WERI-Rb-1 (cell line): Measurements from ENCODE around the gene YDJC.
"Not testable (repeated sequence)": the region's sequence is repeated elsewhere in the genome, so short reads cannot be mapped to it uniquely, and the experiment has no call there.

Source experiments
- DNase-seq: peaks from one replicate; pipeline ENCODE4 v3.0.0-alpha.2; 2020
- H3K27ac ChIP-seq: fragments of 250-450 bp; sonication (Bioruptor Pico); 2 replicates; pipeline ENCODE4 v1.5.1; 2020; ENCODE audit warnings: mild to moderate bottlenecking, moderate library complexity
- H3K27me3 ChIP-seq: fragments of 250-450 bp; sonication (Bioruptor Pico); 2 replicates; pipeline ENCODE4 v1.5.1; 2021; ENCODE audit warnings: mild to moderate bottlenecking, low read depth, moderate library complexity; ENCODE audit not compliant: insufficient read depth, severe bottlenecking
- H3K36me3 ChIP-seq: fragments of 250-450 bp; sonication (Bioruptor Pico); 2 replicates; pipeline ENCODE4 v1.5.1; 2020; ENCODE audit warnings: mild to moderate bottlenecking, moderate library complexity
- H3K4me3 ChIP-seq: 2 replicates; pipeline ENCODE4 v1.5.1; 2011; ENCODE audit warnings: low read depth, mild to moderate bottlenecking, control low read depth, low read length
- H3K9me3 ChIP-seq: fragments of 250-450 bp; sonication (Bioruptor Pico); 2 replicates; pipeline ENCODE4 v1.5.1; 2021; ENCODE audit warnings: mild to moderate bottlenecking, moderate library complexity; ENCODE audit not compliant: severe bottlenecking
- CTCF ChIP-seq: IDR thresholded peaks from 2 replicates; pipeline ENCODE4 v1.5.1; 2011; ENCODE audit warnings: low read depth, mild to moderate bottlenecking, control low read depth, inconsistent platforms, low read length

Gene YDJC

DNA sequence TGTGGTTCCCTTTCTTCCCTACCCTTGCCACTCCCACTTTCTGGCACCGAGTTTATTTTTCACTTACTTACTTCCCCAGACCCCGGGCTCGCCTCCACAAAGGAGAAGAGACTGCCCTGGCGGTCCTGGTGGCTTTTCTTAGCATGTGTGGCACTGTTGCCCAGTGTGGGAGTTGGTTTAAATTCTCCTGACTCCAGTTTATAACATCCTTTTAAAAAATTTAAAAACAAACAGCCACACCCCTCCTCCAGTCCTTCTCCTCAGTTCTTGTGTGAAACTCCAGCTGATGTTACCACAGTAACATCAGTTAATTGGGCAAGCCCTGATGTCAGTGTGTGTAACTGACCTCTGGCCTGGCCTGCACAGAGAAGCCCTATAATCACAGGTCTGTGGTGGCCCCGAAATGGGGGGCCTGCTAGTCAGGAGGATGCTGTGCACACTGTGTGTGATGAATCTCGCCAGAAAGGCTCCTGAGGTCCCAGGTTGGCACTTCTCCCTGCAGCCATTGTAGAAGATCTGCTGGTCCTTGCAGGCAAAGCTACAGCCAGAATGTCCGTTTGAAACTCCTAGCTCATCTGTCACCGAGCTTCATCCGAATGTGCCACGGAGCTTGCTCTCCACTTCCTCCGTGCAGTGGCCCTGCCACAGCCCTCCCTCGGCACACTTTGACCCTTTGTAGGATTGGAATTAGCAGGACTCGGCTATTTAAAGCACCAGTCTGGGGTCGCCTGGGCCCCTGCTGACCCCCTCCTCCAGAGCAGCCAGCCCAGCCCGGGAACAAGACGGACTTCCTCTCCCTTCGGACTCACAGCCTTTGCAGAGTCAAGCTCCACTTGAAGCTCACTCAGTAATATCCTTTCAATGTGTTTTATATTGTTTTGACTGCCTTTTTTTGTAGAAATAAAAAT lies 7.6 kb downstream of the YDJC start:
- peaks cover 49% of the 10 kb centered on the region for H3K36me3 ChIP-seq
- TF ChIP-seq CTCF: no peak
- DNase-seq: no peak
- H3K27me3 ChIP-seq: no peaks in the 10 kb centered on the region
- H3K4me3 ChIP-seq: no peak overlapping the region
- no peak overlapping the region for H3K27ac ChIP-seq
- no peaks in the 10 kb centered on the region for H3K9me3 ChIP-seq

DNA sequence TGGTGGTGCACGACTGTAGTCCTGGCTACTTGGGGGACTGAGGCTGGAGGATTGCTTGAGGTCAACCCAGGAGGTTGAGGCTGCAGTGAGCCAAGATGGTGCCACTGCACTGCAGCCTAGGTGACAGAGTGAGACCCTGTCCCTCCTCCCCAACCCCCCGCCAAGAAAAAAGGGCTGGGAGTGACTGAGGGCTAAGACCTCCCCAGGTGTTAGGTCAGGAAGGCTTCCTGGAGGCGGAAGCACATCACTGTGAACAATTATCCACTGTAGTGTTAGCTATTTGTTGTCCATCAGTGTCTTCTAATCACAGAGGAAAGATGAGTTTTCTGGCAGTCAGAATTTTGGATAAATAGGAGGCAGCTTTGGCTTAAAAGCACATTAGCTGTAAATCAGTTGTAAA lies 8.8 kb downstream of the YDJC start:
- H3K36me3 ChIP-seq: peaks cover 46% of the 10 kb centered on the region
- no peaks in the 10 kb centered on the region for H3K9me3 ChIP-seq
- TF ChIP-seq CTCF: no peak
- H3K4me3 ChIP-seq: no peak overlapping the region
- DNase-seq: no peak
- no peaks in the 10 kb centered on the region for H3K27me3 ChIP-seq
- H3K27ac ChIP-seq: no peak overlapping the region

DNA sequence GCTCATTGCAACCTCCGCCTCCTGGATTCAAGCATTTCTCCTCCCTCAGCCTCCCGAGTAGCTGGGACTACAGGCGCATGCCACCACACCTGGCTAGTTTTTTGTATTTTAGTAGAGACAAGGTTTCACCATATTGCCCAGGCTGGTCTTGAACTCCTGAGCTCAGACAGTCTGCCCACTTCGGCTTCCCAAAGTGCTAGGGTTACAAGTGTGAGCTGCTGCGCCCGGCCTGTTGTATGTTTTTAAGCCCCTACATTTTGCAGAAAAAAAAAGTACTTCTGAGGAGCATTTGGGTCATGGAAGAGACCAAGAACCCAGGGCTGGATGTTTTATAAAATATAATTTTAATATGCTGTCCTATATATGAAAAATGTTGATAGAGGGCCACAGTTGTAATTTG lies 12.5 kb downstream of the YDJC start:
- not testable (repeated sequence) for H3K27ac ChIP-seq, DNase-seq, H3K9me3 ChIP-seq, H3K4me3 ChIP-seq, H3K27me3 ChIP-seq
- peaks cover 64% of the 10 kb centered on the region for H3K36me3 ChIP-seq

DNA sequence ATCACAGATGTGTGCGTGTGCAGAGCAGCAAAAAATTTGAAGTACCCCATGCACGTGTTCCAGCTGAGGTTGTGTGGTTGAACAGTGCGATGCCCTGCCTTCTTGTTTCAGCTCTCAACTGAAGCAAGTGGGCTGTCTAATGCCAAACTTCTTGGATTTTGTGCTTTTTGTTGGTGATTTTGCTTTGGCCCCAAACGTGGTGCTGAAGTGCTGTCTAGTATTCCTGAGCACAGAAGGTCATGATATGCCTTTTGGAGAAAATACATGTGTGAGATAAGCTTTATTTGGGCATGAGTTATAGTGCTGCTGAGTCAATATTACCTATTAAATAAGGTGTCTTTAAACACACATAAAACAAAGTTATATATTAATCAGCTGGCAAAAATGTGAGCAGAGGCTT lies 14.1 kb downstream of the YDJC start:
- TF ChIP-seq CTCF: no peak
- H3K4me3 ChIP-seq: no peak overlapping the region
- H3K27me3 ChIP-seq: no peaks in the 10 kb centered on the region
- H3K27ac ChIP-seq: no peak overlapping the region
- no peak for DNase-seq
- no peaks in the 10 kb centered on the region for H3K9me3 ChIP-seq
- H3K36me3 ChIP-seq: peaks cover 74% of the 10 kb centered on the region

- TF ChIP-seq CTCF: no peak
- no peak for DNase-seq
- no peaks in the 10 kb centered on the region for H3K27me3 ChIP-seq
These were observed 16.1 kb downstream of the YDJC start for GRCh38 chr22:21613553-21614233.

DNA sequence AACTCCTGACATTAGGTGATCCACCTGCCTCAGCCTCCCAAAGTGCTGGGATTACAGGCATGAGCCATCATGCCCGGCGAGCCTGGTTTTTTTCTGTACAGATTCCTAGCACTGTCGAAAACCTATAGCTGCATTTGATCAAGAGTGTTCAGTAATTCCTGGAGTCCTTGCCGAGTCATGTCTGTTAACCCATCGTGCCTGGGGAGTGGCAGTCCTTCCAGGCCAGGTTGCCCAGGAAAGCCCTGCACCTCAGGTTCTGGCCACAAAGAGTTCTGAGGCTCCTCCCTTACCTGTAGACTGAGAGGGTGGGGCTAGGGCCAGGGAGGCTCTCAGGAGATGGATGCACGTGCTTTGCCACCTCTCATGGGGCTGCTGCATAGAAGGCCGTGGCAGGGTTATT lies 17.0 kb downstream of the YDJC start:
- DNase-seq: no peak
- Histone ChIP-seq H3K4me3 (no peak overlapping the region), H3K27ac (no peak overlapping the region), H3K36me3 (peaks cover 68% of the 10 kb centered on the region), H3K27me3 (no peaks in the 10 kb centered on the region), H3K9me3 (no peaks in the 10 kb centered on the region)
- no peak for TF ChIP-seq CTCF

More at GRCh38 chr22:21613553-21614233, 16.1 kb downstream of the YDJC start:
- no peaks in the 10 kb centered on the region for H3K9me3 ChIP-seq
- H3K27ac ChIP-seq: no peak overlapping the region
- H3K4me3 ChIP-seq: no peak overlapping the region
- peaks cover 70% of the 10 kb centered on the region for H3K36me3 ChIP-seq
